Thoracic aorta (tissue), 2 donors: ENCODE data around the gene CCDC7. TPM values are rescaled to one million over a fixed set of nuclear protein-coding genes. Genes with fewer than 3 reads are reported as not detected.
"Not testable (repeated sequence)": the region's sequence is repeated elsewhere in the genome, so short reads cannot be mapped to it uniquely, and the experiment has no call there.

Experiments
- ATAC-seq: fragments of 150-250 bp; one replicate; pipeline ENCODE4 v1.8.0; 2017; ENCODE audit warnings: low read depth; ENCODE audit not compliant: insufficient number of reproducible peaks, low FRiP score
- DNase-seq: peaks from one replicate; pipeline ENCODE4 v3.0.0-alpha.2; 2020; ENCODE audit warnings: low spot score
- H3K27ac ChIP-seq, 2 donors: fragments of 200-600 bp; sonication (generic); 1 replicate in 1 of 2; 2 replicates in 1 of 2; pipeline ENCODE4 v1.5.1; 2016; ENCODE audit warnings: mild to moderate bottlenecking in 2 of 2, moderate library complexity in 2 of 2
- H3K27me3 ChIP-seq: fragments of 200-600 bp; sonication (generic); replicated peaks from 2 replicates; pipeline ENCODE4 v1.6.0; 2016; ENCODE audit warnings: mild to moderate bottlenecking; ENCODE audit not compliant: insufficient read depth
- H3K36me3 ChIP-seq: fragments of 200-600 bp; sonication (generic); one replicate; pipeline ENCODE4 v1.5.1; 2016
- H3K4me1 ChIP-seq, 2 donors: fragments of 200-600 bp; sonication (generic); 1 replicate in 1 of 2; 2 replicates in 1 of 2; pipeline versions ENCODE4 v1.5.1 to v1.6.0; 2016; ENCODE audit warnings: low read depth in 2 of 2, mild to moderate bottlenecking in 1 of 2; ENCODE audit not compliant: control insufficient read depth in 1 of 2
- H3K4me3 ChIP-seq: fragments of 200-600 bp; sonication (generic); 2 replicates; pipeline ENCODE4 v1.5.1; 2016; ENCODE audit warnings: mild to moderate bottlenecking
- H3K9me3 ChIP-seq: fragments of 200-600 bp; sonication (generic); 2 replicates; pipeline ENCODE4 v1.5.1; 2016
- total RNA-seq, 2 donors: library from RNA; depleted of rRNA; stranded (reverse); fragments of >200 nt; gene quantifications; one replicate each; pipeline versions ENCODE4 v1.1.0 to v1.2.3, GENCODE V29; 2016
- TF ChIP-seq, protein P1 (sequence below): fragments of 200-600 bp; sonication (generic); IDR thresholded peaks from one replicate; pipeline ENCODE4 v1.5.1; 2019; ENCODE audit warnings: antibody characterized with exemption

Gene CCDC7
- total RNA-seq, 2 donors from 2014 or later = 35.6 to 70.8 TPM

DNA sequence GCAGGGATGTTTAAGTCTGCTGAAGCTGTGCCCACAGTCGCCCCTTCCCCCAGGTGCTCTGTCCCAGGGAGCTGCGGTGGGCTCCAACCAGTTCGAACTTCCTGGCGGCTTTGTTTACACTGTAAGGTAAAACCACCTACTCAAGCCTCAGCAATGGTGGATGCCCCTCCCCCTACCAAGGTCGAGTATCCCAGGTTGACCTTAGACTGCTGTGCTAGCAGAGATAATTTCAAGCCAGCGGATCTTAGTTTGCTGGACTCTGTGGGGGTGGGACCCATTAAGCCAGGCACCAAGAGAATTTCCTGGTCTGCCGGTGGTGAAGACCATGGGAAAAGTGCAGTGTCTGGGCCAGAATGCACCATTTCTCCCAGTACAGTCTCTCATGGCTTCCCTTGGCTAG is 56.0 kb downstream of the CCDC7 start:
- H3K27ac ChIP-seq = no peak overlapping the region
- H3K36me3 ChIP-seq = no peaks in the 10 kb centered on the region
- DNase-seq = no peak
- H3K27me3 ChIP-seq = no peaks in the 10 kb centered on the region
- no peaks in the 10 kb centered on the region for H3K4me1 ChIP-seq
- no peak for ATAC-seq
- TF ChIP-seq, protein P1, sequence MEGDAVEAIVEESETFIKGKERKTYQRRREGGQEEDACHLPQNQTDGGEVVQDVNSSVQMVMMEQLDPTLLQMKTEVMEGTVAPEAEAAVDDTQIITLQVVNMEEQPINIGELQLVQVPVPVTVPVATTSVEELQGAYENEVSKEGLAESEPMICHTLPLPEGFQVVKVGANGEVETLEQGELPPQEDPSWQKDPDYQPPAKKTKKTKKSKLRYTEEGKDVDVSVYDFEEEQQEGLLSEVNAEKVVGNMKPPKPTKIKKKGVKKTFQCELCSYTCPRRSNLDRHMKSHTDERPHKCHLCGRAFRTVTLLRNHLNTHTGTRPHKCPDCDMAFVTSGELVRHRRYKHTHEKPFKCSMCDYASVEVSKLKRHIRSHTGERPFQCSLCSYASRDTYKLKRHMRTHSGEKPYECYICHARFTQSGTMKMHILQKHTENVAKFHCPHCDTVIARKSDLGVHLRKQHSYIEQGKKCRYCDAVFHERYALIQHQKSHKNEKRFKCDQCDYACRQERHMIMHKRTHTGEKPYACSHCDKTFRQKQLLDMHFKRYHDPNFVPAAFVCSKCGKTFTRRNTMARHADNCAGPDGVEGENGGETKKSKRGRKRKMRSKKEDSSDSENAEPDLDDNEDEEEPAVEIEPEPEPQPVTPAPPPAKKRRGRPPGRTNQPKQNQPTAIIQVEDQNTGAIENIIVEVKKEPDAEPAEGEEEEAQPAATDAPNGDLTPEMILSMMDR = no peak
- no peak overlapping the region for H3K4me3 ChIP-seq
- H3K9me3 ChIP-seq = no peaks in the 10 kb centered on the region

DNA sequence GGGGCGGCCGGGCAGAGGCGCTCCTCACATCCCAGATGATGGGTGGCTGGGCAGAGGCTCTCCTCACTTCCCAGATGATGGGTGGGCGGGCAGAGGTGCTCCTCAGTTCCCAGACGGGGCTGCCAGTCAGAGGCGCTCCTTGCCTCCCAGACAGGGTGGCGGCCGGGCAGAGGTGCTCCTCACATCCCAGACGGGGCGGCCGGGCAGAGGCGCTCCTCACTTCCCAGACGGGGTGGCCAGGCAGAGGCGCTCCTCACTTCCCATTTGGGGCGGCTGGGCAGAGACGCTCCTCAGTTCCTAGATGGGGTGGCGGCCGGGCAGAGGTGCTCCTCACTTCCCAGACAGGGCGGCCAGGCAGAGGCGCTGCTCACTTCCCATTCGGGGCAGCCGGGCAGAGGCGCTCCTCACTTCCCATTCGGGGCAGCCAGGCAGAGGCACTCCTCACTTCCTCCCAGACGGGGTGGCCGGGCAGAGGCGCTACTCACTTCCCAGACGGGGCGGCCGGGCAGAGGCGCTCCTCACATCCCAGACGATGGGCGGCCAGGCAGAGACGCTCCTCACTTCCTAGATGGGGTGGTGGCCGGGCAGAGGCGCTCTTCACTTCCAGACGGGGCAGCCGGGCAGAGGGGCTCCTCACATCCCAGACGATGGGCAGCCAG is 60.0 kb downstream of the CCDC7 start:
- not testable (repeated sequence) for DNase-seq, H3K27me3 ChIP-seq, H3K36me3 ChIP-seq, H3K9me3 ChIP-seq, H3K27ac ChIP-seq, ATAC-seq, H3K4me1 ChIP-seq, H3K4me3 ChIP-seq

DNA sequence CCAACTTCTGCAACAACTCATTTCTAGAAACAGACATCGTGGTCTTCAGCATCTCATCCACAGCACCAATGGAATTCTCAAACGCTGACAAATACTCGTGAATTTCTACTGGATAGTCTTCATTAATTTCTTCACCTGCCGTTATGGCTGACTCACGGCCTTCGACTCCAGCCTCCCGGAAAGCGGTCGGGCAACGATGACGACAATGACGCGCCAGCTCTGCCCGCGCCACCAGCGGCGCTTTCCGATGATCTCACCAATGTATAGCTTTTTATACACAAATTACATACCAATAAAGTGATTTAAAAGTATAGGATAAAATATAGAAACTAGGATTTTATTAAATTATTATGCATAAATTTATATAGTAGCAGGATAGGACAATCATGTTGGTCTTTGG is 65.7 kb downstream of the CCDC7 start:
- H3K27ac ChIP-seq = no peak overlapping the region
- no peaks in the 10 kb centered on the region for H3K4me1 ChIP-seq
- H3K36me3 ChIP-seq = no peaks in the 10 kb centered on the region
- DNase-seq (no peak), ATAC-seq (no peak)
- no peaks in the 10 kb centered on the region for H3K9me3 ChIP-seq
- H3K4me3 ChIP-seq = no peak overlapping the region
- no peaks in the 10 kb centered on the region for H3K27me3 ChIP-seq
- TF ChIP-seq, protein P1 = no peak

DNA sequence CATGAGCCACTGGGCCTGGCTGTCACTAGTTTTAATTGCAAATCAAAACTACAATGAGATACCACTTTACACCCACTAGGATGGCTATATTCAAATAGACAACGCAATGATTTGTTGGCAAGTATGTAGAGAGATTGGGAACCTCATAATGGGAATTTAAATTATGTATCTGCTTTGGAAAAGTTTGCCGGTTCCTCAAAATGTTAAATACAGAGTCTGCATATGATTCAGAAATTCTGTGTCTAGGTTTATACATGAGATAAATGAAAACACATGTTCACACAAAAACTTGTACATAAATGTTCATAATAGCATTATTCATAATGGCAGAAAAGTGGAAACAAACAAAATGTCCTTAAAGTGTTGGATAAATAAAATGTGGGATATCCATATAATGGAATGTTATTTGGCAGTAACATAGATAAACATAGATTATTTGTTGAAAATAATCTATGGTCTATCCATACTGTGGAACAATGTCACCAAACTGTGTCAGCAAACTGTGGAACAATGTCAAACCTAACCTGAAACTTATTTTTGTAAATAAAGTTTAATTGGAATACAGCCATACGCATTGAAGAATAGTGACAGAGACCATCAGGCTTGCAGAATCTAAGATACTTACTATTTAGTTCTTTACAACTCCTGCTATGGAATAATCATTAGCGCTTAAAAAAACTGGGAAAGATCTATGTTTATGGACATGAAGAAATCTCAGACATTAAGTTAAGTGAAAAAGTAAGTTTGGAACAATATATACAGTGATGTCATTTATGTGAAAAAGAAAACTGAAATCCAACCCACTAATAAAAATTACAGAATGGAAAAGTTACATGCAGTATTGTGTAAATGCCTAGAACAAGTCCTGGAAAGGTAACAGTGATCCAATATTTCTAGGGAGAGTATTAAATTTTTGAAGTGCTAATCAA is 70.9 kb downstream of the CCDC7 start:
- peaks cover 11% of the 10 kb centered on the region for H3K9me3 ChIP-seq
- H3K4me3 ChIP-seq = no peak overlapping the region
- DNase-seq (no peak), ATAC-seq (no peak)
- H3K4me1 ChIP-seq = no peaks in the 10 kb centered on the region
- no peaks in the 10 kb centered on the region for H3K36me3 ChIP-seq
- H3K27me3 ChIP-seq = no peaks in the 10 kb centered on the region
- H3K27ac ChIP-seq = no peak overlapping the region
- TF ChIP-seq, protein P1 = no peak

DNA sequence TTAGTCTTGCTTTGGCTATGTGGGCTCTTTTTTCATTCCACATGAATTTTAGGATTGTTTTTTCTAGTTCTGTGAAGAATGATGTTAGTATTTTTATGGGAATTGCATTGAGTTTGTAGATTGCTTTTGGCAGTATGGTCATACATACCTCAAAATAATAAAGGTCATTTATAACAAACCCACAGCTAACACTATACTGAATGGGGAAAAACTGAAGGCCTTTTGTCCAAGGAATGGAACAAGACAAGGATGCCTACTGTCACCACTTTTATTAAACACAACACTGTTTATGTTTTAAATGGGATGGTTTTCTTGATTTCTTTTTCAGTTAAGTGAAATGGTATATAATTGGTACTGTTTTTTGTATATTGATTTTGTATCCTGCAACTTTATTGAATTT is 84.3 kb downstream of the CCDC7 start:
- TF ChIP-seq, protein P1 = no peak
- no peak overlapping the region for H3K4me3 ChIP-seq
- DNase-seq = no peak

More for the DNA sequence above, 84.3 kb downstream of the CCDC7 start:
- H3K9me3 ChIP-seq = no peaks in the 10 kb centered on the region
- ATAC-seq = no peak
- H3K36me3 ChIP-seq = no peaks in the 10 kb centered on the region
- H3K27me3 ChIP-seq = no peaks in the 10 kb centered on the region
- no peaks in the 10 kb centered on the region for H3K4me1 ChIP-seq
- no peak overlapping the region for H3K27ac ChIP-seq
